WTC11 (cell line): ENCODE data around the gene TMX2. TPM values are rescaled to one million over a fixed set of nuclear protein-coding genes. Genes with fewer than 3 reads are reported as not detected.

ENCODE experiments used
- ATAC-seq: fragments of 200-7000 bp; cut with Tn5 transposase; 2 replicates; pipeline ENCODE4 v1.10.0; 2021; ENCODE audit warnings: mild to moderate bottlenecking, moderate library complexity
- CTCF ChIA-PET: fragments of 300-600 bp; sonication (Branson Sonifier 250); formaldehyde crosslinking; loops from one replicate; lab custom pipeline; 2021; ENCODE audit warnings: antibody characterized with exemption; lab: Charles Lee
- POLR2A ChIA-PET: fragments of 350-600 bp; sonication (Branson Sonifier 250); formaldehyde crosslinking; loops from one replicate; lab custom pipeline; 2021; ENCODE audit warnings: antibody characterized with exemption; lab: Charles Lee
- DNase-seq: peaks from one replicate; pipeline ENCODE4 v3.0.0; 2021; ENCODE audit warnings: low spot score
- H3K27ac Mint-ChIP-seq: 2 replicates; pipeline ENCODE4 v1.8.0; 2021; ENCODE audit warnings: mixed read lengths
- H3K27me3 Mint-ChIP-seq: 2 replicates; pipeline ENCODE4 v1.8.0; 2021; ENCODE audit warnings: low read depth, mild to moderate bottlenecking, moderate library complexity, mixed read lengths
- H3K36me3 Mint-ChIP-seq: 2 replicates; pipeline ENCODE4 v1.8.0; 2021; ENCODE audit warnings: mixed read lengths
- H3K4me1 Mint-ChIP-seq: 2 replicates; pipeline ENCODE4 v1.8.0; 2022; ENCODE audit warnings: mixed read lengths
- H3K4me3 Mint-ChIP-seq: 2 replicates; pipeline ENCODE4 v1.8.0; 2021; ENCODE audit warnings: mild to moderate bottlenecking, moderate library complexity, mixed read lengths
- H3K9me3 Mint-ChIP-seq: 2 replicates; pipeline ENCODE4 v1.8.0; 2021; ENCODE audit warnings: mixed read lengths
- ARID4B ChIP-seq: sonication (generic); formaldehyde crosslinking; IDR thresholded peaks from 2 replicates; pipeline ENCODE4 v1.8.0; 2023; ENCODE audit warnings: missing genetic modification reagents, mild to moderate bottlenecking, borderline replicate concordance
- CREB1 ChIP-seq: sonication (generic); formaldehyde crosslinking; IDR thresholded peaks from 2 replicates; pipeline ENCODE4 v1.8.0; 2023; ENCODE audit warnings: mild to moderate bottlenecking, missing genetic modification reagents
- E2F4 ChIP-seq: sonication (generic); formaldehyde crosslinking; IDR thresholded peaks from 2 replicates; pipeline ENCODE4 v1.8.1; 2022; ENCODE audit warnings: low read depth, mild to moderate bottlenecking, moderate library complexity, missing genetic modification reagents, borderline replicate concordance
- GABPB1 ChIP-seq: sonication (generic); formaldehyde crosslinking; IDR thresholded peaks from 2 replicates; pipeline ENCODE4 v1.8.1; 2023; ENCODE audit warnings: mild to moderate bottlenecking, missing genetic modification reagents
- NFATC4 ChIP-seq: fragments of 250-450 bp; sonication (Bioruptor Pico); IDR thresholded peaks from 2 replicates; pipeline ENCODE4 v1.9.0; 2021; ENCODE audit warnings: mild to moderate bottlenecking
- NR2C2 ChIP-seq: sonication (generic); formaldehyde crosslinking; IDR thresholded peaks from 2 replicates; pipeline ENCODE4 v1.8.0; 2022; ENCODE audit warnings: mild to moderate bottlenecking, missing genetic modification reagents
- PREB ChIP-seq: sonication (generic); formaldehyde crosslinking; IDR thresholded peaks from 2 replicates; pipeline ENCODE4 v1.8.1; 2022; ENCODE audit warnings: mild to moderate bottlenecking, missing genetic modification reagents, moderate library complexity, borderline replicate concordance
- TEAD1 ChIP-seq: sonication (generic); formaldehyde crosslinking; IDR thresholded peaks from 2 replicates; pipeline ENCODE4 v1.8.0; 2022; ENCODE audit warnings: mild to moderate bottlenecking, missing genetic modification reagents
- ZBTB43 ChIP-seq: sonication (generic); formaldehyde crosslinking; IDR thresholded peaks from 2 replicates; pipeline ENCODE4 v1.8.1; 2023; ENCODE audit warnings: mild to moderate bottlenecking, missing genetic modification reagents
- ZNF512 ChIP-seq: sonication (generic); formaldehyde crosslinking; IDR thresholded peaks from 2 replicates; pipeline ENCODE4 v1.8.1; 2022; ENCODE audit warnings: missing genetic modification reagents, borderline replicate concordance
- total RNA-seq: library from RNA; stranded (reverse); gene quantifications from 3 replicates; pipeline ENCODE4 v1.2.3, GENCODE V29; 2021
- TF ChIP-seq, protein P1 (sequence below): sonication (generic); formaldehyde crosslinking; IDR thresholded peaks from 2 replicates; pipeline ENCODE4 v1.8.0; 2022; ENCODE audit warnings: missing genetic modification reagents
- TF ChIP-seq, protein P2 (sequence below): sonication (generic); formaldehyde crosslinking; IDR thresholded peaks from 2 replicates; pipeline ENCODE4 v1.8.1; 2023; ENCODE audit warnings: mild to moderate bottlenecking, missing genetic modification reagents
- TF ChIP-seq, protein P3 (sequence below): fragments of 250-450 bp; sonication (Bioruptor Pico); conservative IDR thresholded peaks from 2 replicates; pipeline ENCODE4 v1.9.0; 2021; ENCODE audit warnings: mild to moderate bottlenecking

The TMX2 gene
- total RNA-seq, 1 experiment from 2014 or later, result 85.4 TPM

- TF ChIP-seq, protein P1, sequence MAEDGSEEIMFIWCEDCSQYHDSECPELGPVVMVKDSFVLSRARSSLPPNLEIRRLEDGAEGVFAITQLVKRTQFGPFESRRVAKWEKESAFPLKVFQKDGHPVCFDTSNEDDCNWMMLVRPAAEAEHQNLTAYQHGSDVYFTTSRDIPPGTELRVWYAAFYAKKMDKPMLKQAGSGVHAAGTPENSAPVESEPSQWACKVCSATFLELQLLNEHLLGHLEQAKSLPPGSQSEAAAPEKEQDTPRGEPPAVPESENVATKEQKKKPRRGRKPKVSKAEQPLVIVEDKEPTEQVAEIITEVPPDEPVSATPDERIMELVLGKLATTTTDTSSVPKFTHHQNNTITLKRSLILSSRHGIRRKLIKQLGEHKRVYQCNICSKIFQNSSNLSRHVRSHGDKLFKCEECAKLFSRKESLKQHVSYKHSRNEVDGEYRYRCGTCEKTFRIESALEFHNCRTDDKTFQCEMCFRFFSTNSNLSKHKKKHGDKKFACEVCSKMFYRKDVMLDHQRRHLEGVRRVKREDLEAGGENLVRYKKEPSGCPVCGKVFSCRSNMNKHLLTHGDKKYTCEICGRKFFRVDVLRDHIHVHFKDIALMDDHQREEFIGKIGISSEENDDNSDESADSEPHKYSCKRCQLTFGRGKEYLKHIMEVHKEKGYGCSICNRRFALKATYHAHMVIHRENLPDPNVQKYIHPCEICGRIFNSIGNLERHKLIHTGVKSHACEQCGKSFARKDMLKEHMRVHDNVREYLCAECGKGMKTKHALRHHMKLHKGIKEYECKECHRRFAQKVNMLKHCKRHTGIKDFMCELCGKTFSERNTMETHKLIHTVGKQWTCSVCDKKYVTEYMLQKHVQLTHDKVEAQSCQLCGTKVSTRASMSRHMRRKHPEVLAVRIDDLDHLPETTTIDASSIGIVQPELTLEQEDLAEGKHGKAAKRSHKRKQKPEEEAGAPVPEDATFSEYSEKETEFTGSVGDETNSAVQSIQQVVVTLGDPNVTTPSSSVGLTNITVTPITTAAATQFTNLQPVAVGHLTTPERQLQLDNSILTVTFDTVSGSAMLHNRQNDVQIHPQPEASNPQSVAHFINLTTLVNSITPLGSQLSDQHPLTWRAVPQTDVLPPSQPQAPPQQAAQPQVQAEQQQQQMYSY (CRISPR knock-in tag), result no peak
- TF ChIP-seq PREB (CRISPR knock-in tag) (no peak), NR2C2 (CRISPR knock-in tag) (no peak), ZBTB43 (CRISPR knock-in tag) (no peak), GABPB1 (no peak), ARID4B (CRISPR knock-in tag) (no peak), NFATC4 (CRISPR knock-in tag) (no peak)
- TF ChIP-seq, protein P2, sequence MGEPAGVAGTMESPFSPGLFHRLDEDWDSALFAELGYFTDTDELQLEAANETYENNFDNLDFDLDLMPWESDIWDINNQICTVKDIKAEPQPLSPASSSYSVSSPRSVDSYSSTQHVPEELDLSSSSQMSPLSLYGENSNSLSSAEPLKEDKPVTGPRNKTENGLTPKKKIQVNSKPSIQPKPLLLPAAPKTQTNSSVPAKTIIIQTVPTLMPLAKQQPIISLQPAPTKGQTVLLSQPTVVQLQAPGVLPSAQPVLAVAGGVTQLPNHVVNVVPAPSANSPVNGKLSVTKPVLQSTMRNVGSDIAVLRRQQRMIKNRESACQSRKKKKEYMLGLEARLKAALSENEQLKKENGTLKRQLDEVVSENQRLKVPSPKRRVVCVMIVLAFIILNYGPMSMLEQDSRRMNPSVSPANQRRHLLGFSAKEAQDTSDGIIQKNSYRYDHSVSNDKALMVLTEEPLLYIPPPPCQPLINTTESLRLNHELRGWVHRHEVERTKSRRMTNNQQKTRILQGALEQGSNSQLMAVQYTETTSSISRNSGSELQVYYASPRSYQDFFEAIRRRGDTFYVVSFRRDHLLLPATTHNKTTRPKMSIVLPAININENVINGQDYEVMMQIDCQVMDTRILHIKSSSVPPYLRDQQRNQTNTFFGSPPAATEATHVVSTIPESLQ, result no peak
- TF ChIP-seq, all 79 proteins: peak for 0
Measured at GRCh38 chr11:57742087-57742452, 29.7 kb downstream of the TMX2 start (continued).

GRCh38 chr11:57744357-57744756, 32.0 kb downstream of the TMX2 start:
- CTCF ChIA-PET, result interaction anchor here (0.5 to 5.7 kb wide), 3 partner anchors 11 to 317 kb away, joined by 3 to 42 read pairs (median 3); no protein-coding TSS in a partner anchor
- H3K27ac Mint-ChIP-seq, result no peak overlapping the region; the same call in 1 of the 2 replicates
- H3K9me3 Mint-ChIP-seq, result no peaks in the 10 kb centered on the region
- TF ChIP-seq ZNF512 (CRISPR knock-in tag), result no peak
- TF ChIP-seq CREB1 (CRISPR knock-in tag), result no peak
- no peak for TF ChIP-seq GABPB1
- TF ChIP-seq, protein P3, sequence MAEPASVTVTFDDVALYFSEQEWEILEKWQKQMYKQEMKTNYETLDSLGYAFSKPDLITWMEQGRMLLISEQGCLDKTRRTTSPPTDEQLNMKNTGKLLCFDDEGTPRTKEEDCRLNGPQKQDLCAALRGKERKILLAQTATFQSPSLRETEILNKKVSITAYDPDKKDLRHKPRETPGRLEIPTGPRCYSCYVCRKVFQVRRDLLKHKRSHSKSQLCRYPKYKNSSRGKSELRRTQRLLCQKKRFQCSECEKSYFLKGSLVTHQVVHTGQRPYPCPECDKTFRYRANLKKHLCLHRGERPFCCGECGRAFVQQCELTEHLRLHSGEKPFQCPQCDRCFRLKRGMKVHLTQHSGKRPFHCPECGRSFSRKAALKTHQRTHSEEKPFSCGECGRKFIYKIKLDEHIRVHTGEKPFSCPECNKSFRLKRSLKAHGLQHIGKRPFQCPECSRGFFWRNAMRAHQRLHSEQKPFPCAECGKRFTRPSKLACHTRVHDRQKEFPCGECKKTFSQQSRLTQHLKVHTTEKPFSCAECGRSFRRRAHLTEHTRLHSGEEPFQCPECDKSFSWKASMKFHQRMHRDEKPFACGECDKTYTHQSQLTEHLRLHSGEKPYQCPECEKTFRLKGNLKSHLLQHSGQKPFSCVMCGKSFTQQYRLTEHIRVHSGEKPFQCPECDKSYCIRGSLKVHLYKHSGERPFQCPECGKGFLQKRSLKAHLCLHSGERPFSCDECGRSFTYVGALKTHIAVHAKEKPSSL (CRISPR knock-in tag), result no peak
- no peak for TF ChIP-seq E2F4 (CRISPR knock-in tag)
- no peak for TF ChIP-seq TEAD1 (CRISPR knock-in tag)
- H3K4me1 Mint-ChIP-seq, result peaks cover 24% of the 10 kb centered on the region
- no peak for DNase-seq
- POLR2A ChIA-PET, result no interaction called here
- H3K36me3 Mint-ChIP-seq, result peaks cover 34% of the 10 kb centered on the region
- H3K27me3 Mint-ChIP-seq, result no peaks in the 10 kb centered on the region
- H3K4me3 Mint-ChIP-seq, result peak overlapping the region; percentile 25
- ATAC-seq, result no peak
